ENCODE data around the gene NSL1. TPM values are rescaled to one million over a fixed set of nuclear protein-coding genes. Genes with fewer than 3 reads are reported as not detected.

NSL1 gene
- total RNA-seq, 1 experiment from 2014 or later, result 36.4 TPM

DNA sequence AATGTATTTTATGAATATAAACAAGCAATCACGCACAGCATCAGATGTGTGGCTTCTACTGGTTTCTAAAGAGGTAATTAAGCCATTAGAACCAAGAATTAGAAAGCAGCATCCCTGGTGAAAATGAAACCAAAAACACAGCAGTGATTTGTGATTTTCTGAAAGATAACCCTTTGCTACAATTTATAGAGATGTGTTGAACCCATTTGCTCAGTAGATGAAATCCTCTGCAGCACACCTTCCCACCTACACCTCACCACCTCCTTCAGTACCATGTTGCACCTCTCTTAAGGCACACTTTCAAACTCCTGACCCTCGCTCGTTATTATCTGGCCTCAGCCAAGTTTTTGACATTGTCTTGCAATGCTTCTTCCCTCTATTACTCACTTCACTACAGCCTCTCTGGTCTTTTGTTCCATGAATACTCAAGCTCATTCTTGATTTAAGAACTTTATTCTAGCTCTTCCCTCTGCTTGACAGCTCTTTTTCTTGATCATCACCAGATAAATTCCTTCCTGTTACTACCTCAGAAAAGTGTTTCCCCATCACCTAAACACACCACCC lies 38.6 kb downstream of the NSL1 start:
- peaks cover 24% of the 10 kb centered on the region for H3K79me2 ChIP-seq (ENCODE audit: insufficient read depth, low read length)
- no peaks in the 10 kb centered on the region for H3K27me3 ChIP-seq (ENCODE audit: insufficient read depth, low read length)
- no peak overlapping the region for H3K4me2 ChIP-seq (ENCODE audit: low read length)
- no peaks in the 10 kb centered on the region for H3K9me3 ChIP-seq (ENCODE audit: control insufficient read depth in 1 of 2, insufficient read depth in 1 of 2, low read depth in 1 of 2, low read length in 2 of 2)
- H4K20me1 ChIP-seq (ENCODE audit: insufficient read depth), result no peaks in the 10 kb centered on the region
- ChIA-PET CTCF (interaction anchor here (0.6 kb wide), 1 partner anchor 76 kb away, joined by 4 read pairs; no protein-coding TSS in a partner anchor), RAD21 (ENCODE audit: low non-redundant PET in 1 of 2, low total read pairs in 2 of 2, uncharacterized antibody in 2 of 2, unreplicated experiment in 2 of 2) (no interaction called here), POLR2A (no interaction called here)
- H3K9ac ChIP-seq (ENCODE audit: low read length), result no peak overlapping the region
- H3K27ac ChIP-seq (ENCODE audit: low read depth, low read length), result no peak overlapping the region
- ATAC-seq (no peak), DNase-seq (ENCODE audit: low read depth, low spot score) (no peak)
- TSS peak; percentile 21 for BruUV-seq (replicated peaks)
- peaks cover 0 to 6% of the 10 kb centered on the region in 2 experiments; a peak in 3 of 4 replicates for H3K4me1 ChIP-seq (ENCODE audit: control insufficient read depth in 1 of 2, insufficient read depth in 2 of 2, low read length in 2 of 2)
- no peaks in the 10 kb centered on the region for H3K36me3 ChIP-seq (ENCODE audit: control insufficient read depth in 1 of 2, insufficient read depth in 2 of 2, low read length in 2 of 2)
- H3K4me3 ChIP-seq (replicated peaks in 1 of 2; ENCODE audit: low read depth in 1 of 2, low read length in 2 of 2), result no peak overlapping the region
- H2AFZ ChIP-seq (ENCODE audit: low read depth, low read length, poor library complexity, severe bottlenecking), result no peak overlapping the region
- intact Hi-C loops (cut with micrococcal nuclease), result loop anchor here (5.0 kb wide), 1 partner anchor 244 kb away; no protein-coding TSS in a partner anchor
- TF ChIP-seq EGR1 (IDR thresholded peaks at IDR 0.05; ENCODE audit: low read depth) (no peak), ELF1 (IDR thresholded peaks at IDR 0.05; ENCODE audit: borderline replicate concordance, low read depth) (no peak), SP1 (IDR thresholded peaks at IDR 0.05; ENCODE audit: low read depth) (no peak), CEBPB (IDR thresholded peaks at IDR 0.05; ENCODE audit: low read depth) (no peak), ZFX (IDR thresholded peaks at IDR 0.05) (no peak), POLR2AphosphoS5 (IDR thresholded peaks at IDR 0.05; ENCODE audit: low read depth, low read length) (no peak), JUND (IDR thresholded peaks at IDR 0.05) (no peak), POLR2A (IDR thresholded peaks at IDR 0.05; ENCODE audit: borderline replicate concordance, extremely low read depth, insufficient read depth, insufficient read length) (no peak), RAD21 (IDR thresholded peaks at IDR 0.05; ENCODE audit: low read depth) (no peak), CBX3 (IDR thresholded peaks at IDR 0.05; ENCODE audit: low read depth) (no peak), FOSL1 (IDR thresholded peaks at IDR 0.05; ENCODE audit: low read depth) (no peak)
- TF ChIP-seq, protein P1, sequence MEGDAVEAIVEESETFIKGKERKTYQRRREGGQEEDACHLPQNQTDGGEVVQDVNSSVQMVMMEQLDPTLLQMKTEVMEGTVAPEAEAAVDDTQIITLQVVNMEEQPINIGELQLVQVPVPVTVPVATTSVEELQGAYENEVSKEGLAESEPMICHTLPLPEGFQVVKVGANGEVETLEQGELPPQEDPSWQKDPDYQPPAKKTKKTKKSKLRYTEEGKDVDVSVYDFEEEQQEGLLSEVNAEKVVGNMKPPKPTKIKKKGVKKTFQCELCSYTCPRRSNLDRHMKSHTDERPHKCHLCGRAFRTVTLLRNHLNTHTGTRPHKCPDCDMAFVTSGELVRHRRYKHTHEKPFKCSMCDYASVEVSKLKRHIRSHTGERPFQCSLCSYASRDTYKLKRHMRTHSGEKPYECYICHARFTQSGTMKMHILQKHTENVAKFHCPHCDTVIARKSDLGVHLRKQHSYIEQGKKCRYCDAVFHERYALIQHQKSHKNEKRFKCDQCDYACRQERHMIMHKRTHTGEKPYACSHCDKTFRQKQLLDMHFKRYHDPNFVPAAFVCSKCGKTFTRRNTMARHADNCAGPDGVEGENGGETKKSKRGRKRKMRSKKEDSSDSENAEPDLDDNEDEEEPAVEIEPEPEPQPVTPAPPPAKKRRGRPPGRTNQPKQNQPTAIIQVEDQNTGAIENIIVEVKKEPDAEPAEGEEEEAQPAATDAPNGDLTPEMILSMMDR (IDR thresholded peaks at IDR 0.05 in 2 of 3, conservative IDR thresholded peaks at IDR 0.05 in 1 of 3; ENCODE audit: borderline replicate concordance in 1 of 3, insufficient read depth in 1 of 3, low read depth in 2 of 3, low read length in 2 of 3), result no peak
- TF ChIP-seq, protein P2, sequence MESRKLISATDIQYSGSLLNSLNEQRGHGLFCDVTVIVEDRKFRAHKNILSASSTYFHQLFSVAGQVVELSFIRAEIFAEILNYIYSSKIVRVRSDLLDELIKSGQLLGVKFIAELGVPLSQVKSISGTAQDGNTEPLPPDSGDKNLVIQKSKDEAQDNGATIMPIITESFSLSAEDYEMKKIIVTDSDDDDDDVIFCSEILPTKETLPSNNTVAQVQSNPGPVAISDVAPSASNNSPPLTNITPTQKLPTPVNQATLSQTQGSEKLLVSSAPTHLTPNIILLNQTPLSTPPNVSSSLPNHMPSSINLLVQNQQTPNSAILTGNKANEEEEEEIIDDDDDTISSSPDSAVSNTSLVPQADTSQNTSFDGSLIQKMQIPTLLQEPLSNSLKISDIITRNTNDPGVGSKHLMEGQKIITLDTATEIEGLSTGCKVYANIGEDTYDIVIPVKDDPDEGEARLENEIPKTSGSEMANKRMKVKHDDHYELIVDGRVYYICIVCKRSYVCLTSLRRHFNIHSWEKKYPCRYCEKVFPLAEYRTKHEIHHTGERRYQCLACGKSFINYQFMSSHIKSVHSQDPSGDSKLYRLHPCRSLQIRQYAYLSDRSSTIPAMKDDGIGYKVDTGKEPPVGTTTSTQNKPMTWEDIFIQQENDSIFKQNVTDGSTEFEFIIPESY (IDR thresholded peaks at IDR 0.05; ENCODE audit: extremely low read depth, insufficient replicate concordance, low read length), result no peak
- TF ChIP-seq, protein P3, sequence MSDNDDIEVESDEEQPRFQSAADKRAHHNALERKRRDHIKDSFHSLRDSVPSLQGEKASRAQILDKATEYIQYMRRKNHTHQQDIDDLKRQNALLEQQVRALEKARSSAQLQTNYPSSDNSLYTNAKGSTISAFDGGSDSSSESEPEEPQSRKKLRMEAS (IDR thresholded peaks at IDR 0.05), result no peak
- no peaks in the 10 kb centered on the region for H3K9me2 ChIP-seq (ENCODE audit: insufficient read depth)
